HG02852 (cell line): ENCODE data around the gene TTLL6.
"Not testable (repeated sequence)": the region's sequence is repeated elsewhere in the genome, so short reads cannot be mapped to it uniquely, and the experiment has no call there.

Source experiments
- ATAC-seq: cut with Tn5 transposase; IDR thresholded peaks from one replicate; pipeline ENCODE4 v1.9.1; 2021; ENCODE audit warnings: mild to moderate bottlenecking, moderate library complexity; ENCODE audit not compliant: unreplicated experiment

The TTLL6 gene

DNA sequence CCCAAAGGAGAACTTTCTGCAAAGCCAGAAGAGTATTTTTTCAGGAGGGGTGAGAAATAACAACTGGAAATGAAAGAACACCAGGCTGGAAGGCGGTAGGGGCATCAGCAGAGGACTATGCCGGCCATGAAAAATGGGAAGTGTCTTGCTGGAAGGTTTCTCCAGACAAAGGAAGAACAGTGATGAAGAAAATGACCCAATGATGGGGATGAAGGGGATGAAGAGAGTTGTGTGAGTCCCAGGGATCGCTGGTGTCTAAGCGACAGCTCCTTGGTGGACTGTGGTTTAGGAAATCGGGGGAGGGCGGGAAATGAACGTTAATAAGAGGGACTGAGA lies 623 bp downstream of the TTLL6 start:
- no peak for ATAC-seq

DNA sequence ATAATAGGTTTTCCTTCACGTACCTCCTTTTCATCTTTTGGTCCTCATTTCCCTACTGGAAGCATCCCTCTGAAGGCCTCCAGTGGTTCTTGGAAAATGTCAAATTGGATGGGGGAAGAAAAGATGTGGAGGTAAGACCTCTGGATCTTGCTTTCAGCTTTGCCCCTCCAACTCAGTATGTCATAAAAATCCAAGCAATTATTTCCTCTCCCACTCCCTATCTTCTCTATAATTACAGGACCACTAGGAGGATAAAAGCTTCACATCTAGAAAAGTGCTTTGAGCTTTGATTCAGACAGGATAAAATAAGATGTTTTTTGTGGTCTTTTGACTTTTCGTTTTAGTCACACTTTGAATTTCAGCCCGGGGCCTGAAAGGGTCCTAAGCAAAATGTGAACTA lies 1.7 kb downstream of the TTLL6 start:
- no peak for ATAC-seq

DNA sequence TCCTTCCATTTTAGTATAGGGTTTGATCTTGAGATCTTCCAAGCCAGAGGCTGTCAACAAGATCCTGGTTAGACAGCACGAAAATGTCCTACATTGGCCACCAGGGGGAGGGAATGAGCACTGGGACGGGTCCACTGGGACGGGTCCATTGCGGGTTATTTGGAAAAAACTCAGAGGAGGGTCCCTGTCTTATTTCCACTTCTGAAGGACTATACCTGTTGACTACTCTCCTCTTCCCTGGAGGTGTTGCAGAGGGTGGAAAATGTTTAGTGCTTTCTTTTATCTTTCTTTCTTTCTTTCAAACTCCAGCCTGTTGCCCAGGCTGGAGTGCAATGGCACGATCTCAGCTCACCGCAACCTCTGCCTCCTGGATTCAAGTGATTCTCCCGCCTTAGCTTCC lies 2.5 kb downstream of the TTLL6 start:
- ATAC-seq: no peak

DNA sequence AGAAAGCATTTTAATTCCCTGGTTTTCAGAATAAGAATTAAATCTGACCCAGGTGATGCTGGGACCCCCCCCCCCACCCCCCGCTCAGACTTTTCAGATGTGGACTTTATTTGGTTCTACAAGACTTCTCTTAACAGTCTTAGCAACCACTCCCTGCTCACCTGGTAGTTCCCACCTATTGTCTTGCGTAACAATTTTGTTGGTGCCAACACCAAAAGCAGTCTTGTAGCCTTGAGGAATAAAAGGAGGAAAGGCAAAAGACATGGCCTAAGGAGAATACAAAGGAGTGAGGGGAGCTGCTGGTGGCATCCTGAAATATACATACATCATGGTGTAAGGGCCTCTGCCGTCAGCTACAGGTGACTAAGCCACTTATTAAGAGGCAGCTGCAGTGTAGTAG lies 5.0 kb downstream of the TTLL6 start:
- ATAC-seq: no peak

DNA sequence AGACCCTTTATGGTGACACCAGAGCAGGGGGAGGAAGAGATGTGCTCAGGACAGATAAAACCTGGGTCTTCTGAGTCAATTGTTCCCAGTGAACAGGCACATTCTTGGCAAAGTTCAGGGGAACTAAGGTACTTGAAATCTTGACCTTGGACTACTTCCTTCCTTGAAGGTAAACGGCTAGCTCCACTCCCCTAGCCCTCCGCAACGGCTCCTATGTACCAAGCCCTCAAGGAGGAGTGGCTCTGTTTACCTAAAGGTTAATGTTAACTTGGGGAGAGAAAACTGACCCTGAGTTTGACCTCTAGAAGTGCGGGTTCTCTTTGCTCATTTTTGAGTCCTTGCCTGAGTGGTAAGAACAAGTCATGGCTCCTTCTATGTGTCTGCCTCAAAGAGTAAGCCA lies 7.8 kb downstream of the TTLL6 start:
- ATAC-seq: no peak

DNA sequence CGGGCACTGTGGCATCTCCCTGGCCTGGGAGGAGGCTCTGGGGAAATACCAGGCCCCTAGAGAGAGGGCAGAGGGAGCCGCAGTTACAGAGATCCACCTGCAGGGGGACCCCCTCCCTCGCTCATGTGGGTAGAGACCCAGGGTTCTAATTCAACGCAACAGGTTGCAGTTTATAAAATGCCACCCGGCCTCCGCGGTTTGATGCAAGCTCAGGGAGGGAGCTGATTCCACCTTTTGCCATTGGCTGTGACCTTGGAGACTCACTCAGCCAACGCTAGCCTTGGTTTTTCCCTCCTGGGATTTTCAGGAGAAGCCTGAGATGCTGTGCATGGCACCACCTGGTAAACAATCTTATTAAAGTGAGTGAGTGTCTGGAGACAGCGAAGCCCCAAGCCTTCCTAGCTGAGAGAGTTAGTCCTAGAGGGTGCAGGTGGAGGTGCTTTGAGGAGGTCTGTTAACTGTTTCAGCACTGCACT lies 12.1 kb downstream of the TTLL6 start:
- ATAC-seq: no peak

DNA sequence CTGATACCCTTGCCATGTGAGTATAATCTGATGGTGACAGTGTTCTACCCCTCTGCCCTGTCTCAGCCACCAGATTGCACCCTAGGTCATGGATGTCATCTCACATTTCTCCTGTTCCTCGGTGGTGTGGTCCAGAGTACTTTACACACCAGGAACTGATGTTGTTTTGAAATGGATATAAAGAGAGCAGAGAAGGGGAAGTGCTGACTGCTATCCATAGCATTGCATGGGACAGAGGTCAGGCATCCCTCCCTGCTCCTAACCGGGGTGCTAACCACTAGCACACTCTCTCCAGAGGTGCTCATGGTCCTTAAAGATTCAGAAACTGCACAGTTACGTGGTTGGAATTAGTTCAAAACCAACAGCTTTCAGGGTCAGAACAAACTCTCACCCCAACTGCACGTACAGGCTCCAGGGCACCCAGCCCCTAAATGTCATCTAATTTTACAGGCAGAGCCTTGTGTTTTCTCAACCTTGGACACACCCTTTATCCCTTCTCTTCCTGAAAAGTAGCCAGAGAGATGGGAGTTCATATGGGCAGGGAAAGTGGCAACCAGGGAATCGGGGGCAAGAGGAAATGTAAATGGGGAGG lies 16.3 kb downstream of the TTLL6 start:
- ATAC-seq: no peak

DNA sequence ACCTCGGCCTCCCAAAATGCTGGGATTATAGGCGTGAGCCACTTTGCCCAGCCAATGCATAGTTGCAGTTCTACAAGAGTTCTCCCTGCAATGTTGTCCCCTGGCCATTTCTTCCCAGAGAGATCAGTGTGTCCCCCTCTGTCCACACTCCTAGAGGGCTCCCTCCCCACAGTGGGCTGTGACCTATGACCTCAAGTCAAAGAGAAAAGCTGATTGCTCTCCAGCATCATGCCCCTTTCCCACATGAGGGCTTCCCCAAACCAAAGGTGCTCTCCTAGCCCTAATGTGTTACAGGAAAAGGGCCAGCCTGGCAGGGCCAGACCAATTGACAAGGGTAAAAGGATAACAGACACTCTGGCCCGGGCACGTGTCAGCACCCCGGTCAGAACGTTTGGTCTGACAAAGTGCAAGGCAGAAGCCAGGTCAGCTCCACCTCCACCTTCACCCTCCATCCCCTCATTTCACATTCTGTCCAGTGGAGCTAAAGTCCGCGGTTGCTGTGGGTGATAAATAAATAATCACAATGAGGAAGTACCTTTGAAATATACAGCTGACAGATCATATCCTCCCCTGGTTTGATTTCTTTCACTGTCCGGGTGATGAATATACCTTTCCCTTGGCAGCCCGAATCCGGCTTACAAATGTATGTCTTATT lies 17.8 kb downstream of the TTLL6 start:
- no peak for ATAC-seq

DNA sequence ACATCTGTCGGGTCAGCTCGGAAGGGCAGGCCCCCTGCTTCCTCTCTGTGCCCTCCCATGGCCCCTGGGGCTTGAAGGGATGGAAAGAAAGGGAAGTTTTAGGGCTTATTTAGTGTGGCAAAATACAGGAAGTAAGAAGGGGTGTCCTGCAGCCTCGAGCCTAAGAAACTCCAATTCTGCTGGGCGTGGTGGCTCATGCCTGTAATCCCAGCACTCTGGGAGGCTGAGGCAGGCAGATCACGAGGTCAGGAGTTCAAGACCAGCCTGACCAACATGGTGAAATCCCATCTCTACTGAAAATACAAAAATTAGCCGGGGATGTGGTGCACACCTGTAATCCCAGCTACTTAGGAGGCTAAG lies 20.9 kb downstream of the TTLL6 start:
- ATAC-seq: not testable (repeated sequence)

DNA sequence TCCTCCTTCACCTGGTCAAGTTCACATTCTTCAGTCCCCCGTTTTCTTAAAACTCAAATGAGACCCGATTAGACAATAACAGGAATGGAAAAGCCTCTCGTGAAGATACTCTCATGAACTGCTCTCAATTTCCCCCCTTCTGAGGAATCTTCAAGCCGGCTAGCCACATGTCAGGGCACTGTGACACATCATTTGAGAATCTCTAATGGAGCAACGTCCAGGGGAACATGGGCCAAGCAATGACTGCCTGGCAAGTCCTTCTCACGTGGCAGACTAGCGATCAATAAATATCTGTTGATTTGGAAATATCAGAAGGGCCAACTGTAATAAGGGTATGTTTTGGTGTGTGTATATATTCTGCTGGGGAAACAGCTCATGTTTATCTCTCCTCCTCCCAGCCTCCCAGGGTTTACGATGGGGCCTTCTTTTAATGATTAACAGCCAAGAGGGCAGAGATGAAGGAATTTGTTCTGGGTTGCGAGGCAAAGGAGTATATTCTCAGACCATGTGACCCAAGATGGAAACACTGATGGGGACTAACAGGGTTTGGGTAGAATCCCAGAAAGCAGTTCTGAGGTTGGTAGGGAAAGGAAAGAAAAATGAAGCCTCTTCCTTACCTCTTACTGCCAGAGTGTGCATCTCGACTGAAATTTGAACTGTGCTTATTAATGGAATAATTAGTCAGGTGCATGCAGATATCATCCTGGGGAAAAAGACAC lies 21.4 kb downstream of the TTLL6 start:
- ATAC-seq: no peak

DNA sequence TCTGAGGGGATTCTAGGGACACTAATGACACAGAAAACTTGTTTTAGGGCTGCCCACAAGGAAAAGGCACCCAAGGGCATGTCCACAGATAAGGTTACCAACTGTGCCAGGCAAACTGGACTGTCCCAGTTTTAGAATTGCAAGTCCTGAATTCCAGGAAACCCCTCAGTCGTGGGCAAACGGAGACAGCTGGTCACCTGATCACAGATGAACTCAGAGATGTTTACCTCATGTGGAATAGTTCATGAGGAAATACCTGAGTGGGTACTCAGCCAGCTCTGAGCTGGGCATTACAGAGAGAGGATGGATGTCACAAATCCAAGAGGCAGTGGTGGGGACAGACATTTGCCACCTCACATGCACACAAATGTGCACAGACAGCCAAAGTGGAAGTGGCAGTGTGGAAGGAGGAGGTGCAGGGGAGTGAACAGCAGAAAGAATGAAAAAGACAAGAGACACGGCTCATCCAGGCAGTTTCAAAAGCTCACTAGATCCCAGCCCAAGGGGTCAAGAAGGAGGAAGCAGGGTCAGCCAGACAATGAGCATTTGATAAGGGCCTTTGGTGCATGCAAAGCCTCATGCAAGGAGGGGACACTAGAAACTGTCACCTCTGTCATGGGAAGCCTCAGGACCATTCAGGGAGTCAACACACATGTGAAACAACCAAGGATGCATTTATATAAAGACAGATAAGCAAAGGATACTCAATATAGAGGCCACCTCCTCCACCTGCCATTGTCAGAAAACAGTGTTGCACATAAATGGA lies 24.8 kb downstream of the TTLL6 start:
- ATAC-seq: no peak

DNA sequence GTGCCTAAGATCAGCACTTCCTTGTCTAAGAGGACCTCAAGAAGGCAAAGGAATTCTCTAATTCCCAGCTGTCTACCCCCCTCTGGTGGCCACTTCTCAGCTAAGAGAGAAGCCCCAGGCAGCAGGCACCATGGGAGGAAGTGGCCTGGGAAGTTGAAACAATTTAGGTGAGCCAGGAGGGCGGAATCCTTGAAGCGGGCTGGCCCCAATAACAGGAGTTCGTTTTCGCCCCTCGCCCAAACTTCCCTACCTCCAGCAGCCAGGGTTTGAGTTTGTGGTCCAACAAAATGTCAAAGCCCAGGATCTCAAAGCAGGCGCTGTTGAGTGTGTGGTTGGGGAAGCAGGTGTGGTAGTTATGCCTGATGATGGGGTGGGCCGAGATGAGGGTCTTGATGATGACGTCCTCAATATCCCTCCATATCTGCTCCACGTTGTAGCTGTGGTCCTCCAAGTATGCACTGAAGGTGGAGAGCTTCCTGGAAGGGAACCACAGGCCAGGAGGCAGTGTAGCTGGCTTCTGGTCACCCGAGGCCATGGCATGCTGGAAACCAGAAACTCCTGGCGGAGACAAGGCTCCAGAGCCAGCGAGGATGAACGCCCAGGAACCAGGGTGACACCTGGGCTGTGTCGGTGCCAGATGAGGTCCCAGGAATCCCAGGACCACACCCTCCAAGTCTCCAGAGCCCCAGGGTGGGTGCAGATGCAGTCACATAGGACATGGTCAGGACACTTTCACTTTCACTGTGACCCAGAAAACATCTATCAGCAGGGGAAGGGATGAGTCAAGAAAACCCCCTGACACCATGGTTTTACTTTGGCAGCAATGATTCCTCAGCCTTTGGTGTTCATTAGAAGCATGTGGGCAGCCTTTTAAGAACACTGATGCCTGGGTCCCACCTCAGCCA lies 25.6 kb downstream of the TTLL6 start:
- ATAC-seq: no peak

DNA sequence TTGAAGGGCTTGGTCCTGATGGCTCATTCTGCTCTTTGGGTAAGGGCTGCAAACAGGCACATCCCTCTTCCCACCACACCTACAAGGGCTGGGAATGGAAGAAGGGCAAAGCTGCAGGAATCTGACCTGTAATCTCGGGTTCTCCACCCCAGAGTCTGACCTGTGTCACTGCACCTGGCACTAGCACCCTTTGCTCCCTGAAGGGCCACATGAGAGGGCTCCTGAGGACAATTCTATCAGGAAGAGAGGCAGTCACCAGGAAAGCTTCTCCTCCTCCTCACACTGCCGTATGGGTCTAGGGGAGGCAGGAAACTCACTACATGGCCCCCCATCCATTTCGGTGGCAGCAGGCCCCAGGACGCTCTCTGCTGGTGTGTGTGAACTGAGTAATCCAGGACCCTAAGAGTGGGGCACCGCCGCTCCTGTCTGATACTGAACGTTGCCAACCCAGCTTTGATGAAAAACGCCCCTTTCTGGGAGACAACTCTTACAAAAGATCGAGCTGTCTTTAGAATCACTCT lies 26.4 kb downstream of the TTLL6 start:
- no peak for ATAC-seq

DNA sequence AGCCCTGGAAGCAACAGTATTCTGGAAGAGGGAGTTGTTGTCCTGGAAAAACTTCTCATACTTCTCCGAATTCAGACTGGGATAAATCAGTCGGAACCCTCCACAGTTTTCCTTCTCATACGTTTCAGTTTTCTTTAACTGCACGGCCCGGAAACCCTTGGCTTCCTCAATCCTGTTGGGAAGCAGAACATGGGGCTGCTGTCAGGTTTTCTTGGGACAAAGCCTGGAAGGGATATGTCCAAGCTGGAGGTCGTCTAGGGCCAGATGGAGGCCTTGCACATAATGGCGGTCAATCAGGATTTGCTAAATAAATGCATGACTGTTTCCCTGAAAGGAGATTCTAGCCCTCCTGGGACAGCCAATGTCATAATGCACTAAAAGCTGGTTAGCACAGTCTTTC lies 29.2 kb downstream of the TTLL6 start:
- ATAC-seq: no peak

DNA sequence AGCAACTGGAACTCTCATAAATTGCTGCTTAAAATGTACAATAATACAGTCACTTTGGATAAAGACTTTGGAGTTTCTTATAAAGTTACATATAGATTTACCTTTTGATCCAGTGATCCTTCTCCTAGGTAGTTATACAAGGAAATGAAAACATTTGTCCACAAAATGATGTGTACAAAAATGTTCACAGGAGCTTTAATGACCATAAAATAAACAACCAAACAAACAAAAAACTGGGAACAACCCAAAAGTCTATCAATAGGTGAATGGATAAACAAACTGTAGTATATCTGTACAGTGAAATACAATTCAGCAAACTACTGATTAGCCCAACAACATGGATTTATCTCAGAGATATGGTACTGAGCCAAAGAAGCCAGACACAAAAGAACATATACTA lies 37.6 kb downstream of the TTLL6 start:
- ATAC-seq: no peak

DNA sequence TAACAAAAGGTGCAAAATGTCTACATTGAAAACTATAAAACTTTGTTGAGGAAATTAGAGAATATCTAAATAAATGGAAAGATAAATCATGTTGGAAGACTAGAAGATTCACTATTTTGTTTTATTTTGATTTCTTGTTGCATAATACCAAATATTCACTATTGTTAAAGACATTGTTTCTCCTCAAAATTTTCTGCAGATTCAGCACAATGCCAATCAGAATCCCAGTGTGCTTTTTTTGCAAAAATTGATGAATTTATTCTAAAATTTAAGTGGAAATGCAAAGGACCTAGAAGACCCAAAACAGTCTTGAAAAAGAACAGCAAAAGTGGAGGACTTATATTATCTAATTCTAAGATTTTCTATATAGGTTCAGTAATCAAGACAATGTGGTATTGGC lies 40.4 kb downstream of the TTLL6 start:
- ATAC-seq: no peak

DNA sequence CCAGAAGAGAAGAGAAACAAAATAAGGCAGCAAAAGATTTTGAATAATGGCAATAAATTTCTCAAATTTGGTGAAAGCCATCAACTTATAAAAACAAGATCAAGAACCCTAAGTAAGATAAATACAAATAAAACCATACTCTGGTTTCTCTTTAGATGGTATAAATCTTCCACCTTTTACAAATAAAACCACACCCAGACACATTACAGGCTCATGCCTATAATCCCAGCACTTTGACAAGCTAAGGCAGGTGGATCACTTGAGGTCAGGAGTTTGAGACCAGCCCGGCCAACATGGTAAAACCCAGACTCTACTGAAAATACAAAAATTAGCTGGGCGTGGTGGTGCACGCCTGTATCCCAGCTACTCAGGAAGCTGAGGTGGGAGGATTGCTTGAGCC lies 43.8 kb downstream of the TTLL6 start:
- no peak for ATAC-seq

DNA sequence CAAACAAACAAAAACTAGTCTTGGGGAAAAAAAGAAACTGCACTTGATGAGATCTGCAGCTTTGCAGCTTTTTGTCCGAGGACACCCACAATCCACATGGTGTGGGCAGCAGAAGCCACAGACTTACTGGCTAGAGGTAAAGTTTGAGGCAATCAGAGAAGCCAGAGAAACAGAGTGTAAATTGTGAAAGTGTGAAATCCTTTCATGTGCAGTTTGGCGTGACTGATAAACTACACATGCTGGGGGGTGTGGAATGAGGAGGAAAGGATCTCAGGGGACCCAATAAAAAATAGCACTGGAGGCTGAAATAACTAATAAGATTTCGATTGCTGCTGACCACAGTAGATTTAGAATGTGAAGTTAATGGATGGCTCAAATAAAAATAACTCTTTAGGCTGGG lies 46.1 kb downstream of the TTLL6 start:
- ATAC-seq: no peak

DNA sequence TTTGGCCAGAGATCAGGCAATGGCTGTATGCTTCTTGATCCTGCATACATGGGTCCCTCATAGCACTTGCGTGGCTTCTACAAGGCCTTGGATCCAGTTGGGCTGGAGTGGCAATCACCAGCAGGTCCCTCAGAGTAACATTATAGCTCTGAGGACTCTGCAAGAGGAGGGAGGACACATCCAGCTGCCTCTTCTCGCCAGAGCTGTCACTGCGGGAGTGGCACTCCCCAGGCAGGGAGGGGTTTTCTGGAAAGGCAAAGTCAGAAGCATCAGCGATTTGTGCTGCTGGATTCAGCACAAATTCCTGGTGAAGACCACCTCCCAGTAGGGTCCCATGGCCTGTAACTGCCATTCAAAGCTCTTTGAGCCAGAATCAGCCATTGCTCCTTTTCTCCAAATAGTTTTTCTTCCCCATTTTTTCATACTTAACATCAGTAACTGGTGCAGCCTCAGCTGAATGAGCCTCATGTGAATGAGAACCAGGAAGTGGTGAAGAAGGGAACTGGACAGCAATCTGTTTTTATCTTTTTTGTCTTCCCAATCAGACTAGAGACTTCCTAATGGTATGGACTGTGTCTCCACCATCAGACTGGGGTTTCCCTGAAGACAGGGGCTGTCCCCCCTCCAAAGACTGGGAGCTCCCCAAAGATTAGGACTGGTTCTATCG lies 47.9 kb downstream of the TTLL6 start:
- no peak for ATAC-seq

DNA sequence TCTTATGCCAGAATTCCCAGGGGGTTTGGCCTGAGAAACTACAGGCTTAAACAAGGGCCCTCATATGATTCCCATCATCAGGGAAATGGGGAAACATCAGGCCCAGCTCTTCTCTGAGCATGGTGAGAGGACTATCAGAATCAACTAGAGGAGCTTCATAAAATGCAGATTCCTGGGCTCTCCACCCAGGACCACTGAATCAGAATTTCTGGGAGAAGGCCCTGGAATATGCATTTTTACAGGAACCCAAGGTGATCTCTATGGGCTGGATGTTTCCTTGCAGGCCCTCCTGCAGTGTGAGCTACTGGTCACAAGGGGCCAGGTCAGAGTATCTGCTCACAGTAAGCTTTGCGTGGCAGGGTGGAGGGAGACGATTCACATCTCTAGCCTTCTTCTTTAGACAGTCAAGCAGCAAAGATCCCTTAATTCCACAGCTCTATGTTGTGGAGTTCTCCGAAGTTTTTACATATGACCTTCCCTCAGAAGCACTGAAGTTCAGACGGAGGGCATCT lies 49.7 kb downstream of the TTLL6 start:
- ATAC-seq: no peak
